PC-3 (cell line): ENCODE measurements around the gene SH3RF3. TPM values are rescaled to one million over a fixed set of nuclear protein-coding genes. Genes with fewer than 3 reads are reported as not detected.

ENCODE experiments used
- ATAC-seq: fragments of 200-7000 bp; cut with Tn5 transposase; 2 replicates; pipeline ENCODE4 v1.9.1; 2020; ENCODE audit warnings: mild to moderate bottlenecking, moderate library complexity
- BruUV-seq: library from RNA; stranded (reverse); fragments of 400-500 nt; replicated peaks from 2 replicates; lab custom pipeline; 2021; lab: Mats Ljungman, UMichigan
- CTCF ChIA-PET: fragments of 300-600 bp; sonication (Branson Sonifier 250); formaldehyde crosslinking; loops from one replicate; lab custom pipeline; 2022; ENCODE audit warnings: antibody characterized with exemption; lab: Charles Lee
- POLR2A ChIA-PET: fragments of 300-600 bp; sonication (Branson Sonifier 250); formaldehyde crosslinking; loops from one replicate; lab custom pipeline; 2022; ENCODE audit warnings: antibody characterized with exemption; ENCODE audit not compliant: unreplicated experiment; lab: Charles Lee
- DNase-seq: peaks from one replicate; pipeline ENCODE4 v3.0.0-alpha.2; 2015
- H2AFZ ChIP-seq: fragments of 300-600 bp; sonication (generic); 2 replicates; pipeline ENCODE4 v1.6.0; 2016; ENCODE audit warnings: antibody characterized with exemption, low read length
- H3F3A ChIP-seq: fragments of 300-600 bp; sonication (generic); one replicate; pipeline ENCODE4 v1.6.0; 2017; ENCODE audit warnings: antibody characterized with exemption, low read length, control low read depth, mild to moderate bottlenecking; ENCODE audit not compliant: unreplicated experiment
- H3K27ac ChIP-seq: fragments of 300-600 bp; sonication (generic); 2 replicates; pipeline ENCODE4 v1.5.1; 2016; ENCODE audit warnings: mild to moderate bottlenecking, low read length
- H3K27me3 ChIP-seq: fragments of 300-600 bp; sonication (generic); 2 replicates; pipeline ENCODE4 v1.6.1; 2016; ENCODE audit warnings: low read length, mixed read lengths
- H3K36me3 ChIP-seq: fragments of 300-600 bp; sonication (generic); 2 replicates; pipeline ENCODE4 v1.6.1; 2016; ENCODE audit warnings: low read depth, mixed run types, low read length, mixed read lengths
- H3K4me1 ChIP-seq: fragments of 300-600 bp; sonication (generic); 2 replicates; pipeline ENCODE4 v1.5.1; 2016; ENCODE audit warnings: low read length; ENCODE audit not compliant: insufficient read depth
- H3K4me2 ChIP-seq: fragments of 300-600 bp; sonication (generic); 2 replicates; pipeline ENCODE4 v1.6.0; 2016; ENCODE audit warnings: low read length
- H3K4me3 ChIP-seq: fragments of 300-600 bp; sonication (generic); 2 replicates; pipeline ENCODE4 v1.5.1; 2016; ENCODE audit warnings: mild to moderate bottlenecking, low read length, mixed read lengths
- H3K79me2 ChIP-seq: fragments of 300-600 bp; sonication (generic); 2 replicates; pipeline ENCODE4 v1.6.1; 2017; ENCODE audit warnings: low read length, mixed read lengths
- H3K9ac ChIP-seq: fragments of 300-600 bp; sonication (generic); 2 replicates; pipeline ENCODE4 v1.6.0; 2016; ENCODE audit warnings: mild to moderate bottlenecking, low read length
- H3K9me2 ChIP-seq: fragments of 300-600 bp; sonication (generic); replicated peaks from 2 replicates; pipeline ENCODE4 v1.6.1; 2016; ENCODE audit warnings: mixed run types, low read length, mixed read lengths
- H3K9me3 ChIP-seq: fragments of 300-600 bp; sonication (generic); 2 replicates; pipeline ENCODE4 v1.6.1; 2016; ENCODE audit warnings: low read length, mixed read lengths
- H4K20me1 ChIP-seq: fragments of 300-600 bp; sonication (generic); 2 replicates; pipeline ENCODE4 v1.6.1; 2016; ENCODE audit warnings: low read length, mixed read lengths
- EZH2 ChIP-seq: fragments of 300-600 bp; sonication (generic); IDR thresholded peaks from one replicate; pipeline ENCODE4 v1.6.1; 2017; ENCODE audit warnings: antibody characterized with exemption, mild to moderate bottlenecking, low read length; ENCODE audit not compliant: unreplicated experiment
- EZH2phosphoT487 ChIP-seq: fragments of 300-600 bp; sonication (generic); IDR thresholded peaks from 2 replicates; pipeline ENCODE4 v1.6.1; 2018; ENCODE audit warnings: mild to moderate bottlenecking, antibody characterized with exemption, low read length, borderline replicate concordance
- intact Hi-C: fragments of 100-400 bp; cut with micrococcal nuclease; formaldehyde crosslinking; loops from 2 replicates; pipeline ENCODE4 v1.9.0; 2023
- total RNA-seq: library from RNA; depleted of rRNA; stranded (reverse); fragments of >200 nt; gene quantifications from 2 replicates; pipeline ENCODE4 v1.2.3, GENCODE V29; 2014
- TF ChIP-seq, protein P1 (sequence below): fragments of 300-600 bp; sonication (generic); conservative IDR thresholded peaks from 2 replicates; pipeline ENCODE4 v1.5.1; 2017; ENCODE audit warnings: antibody characterized with exemption, low read depth, mild to moderate bottlenecking, low read length

SH3RF3 gene
- total RNA-seq, 1 experiment from 2014 or later, result 11.7 TPM

DNA sequence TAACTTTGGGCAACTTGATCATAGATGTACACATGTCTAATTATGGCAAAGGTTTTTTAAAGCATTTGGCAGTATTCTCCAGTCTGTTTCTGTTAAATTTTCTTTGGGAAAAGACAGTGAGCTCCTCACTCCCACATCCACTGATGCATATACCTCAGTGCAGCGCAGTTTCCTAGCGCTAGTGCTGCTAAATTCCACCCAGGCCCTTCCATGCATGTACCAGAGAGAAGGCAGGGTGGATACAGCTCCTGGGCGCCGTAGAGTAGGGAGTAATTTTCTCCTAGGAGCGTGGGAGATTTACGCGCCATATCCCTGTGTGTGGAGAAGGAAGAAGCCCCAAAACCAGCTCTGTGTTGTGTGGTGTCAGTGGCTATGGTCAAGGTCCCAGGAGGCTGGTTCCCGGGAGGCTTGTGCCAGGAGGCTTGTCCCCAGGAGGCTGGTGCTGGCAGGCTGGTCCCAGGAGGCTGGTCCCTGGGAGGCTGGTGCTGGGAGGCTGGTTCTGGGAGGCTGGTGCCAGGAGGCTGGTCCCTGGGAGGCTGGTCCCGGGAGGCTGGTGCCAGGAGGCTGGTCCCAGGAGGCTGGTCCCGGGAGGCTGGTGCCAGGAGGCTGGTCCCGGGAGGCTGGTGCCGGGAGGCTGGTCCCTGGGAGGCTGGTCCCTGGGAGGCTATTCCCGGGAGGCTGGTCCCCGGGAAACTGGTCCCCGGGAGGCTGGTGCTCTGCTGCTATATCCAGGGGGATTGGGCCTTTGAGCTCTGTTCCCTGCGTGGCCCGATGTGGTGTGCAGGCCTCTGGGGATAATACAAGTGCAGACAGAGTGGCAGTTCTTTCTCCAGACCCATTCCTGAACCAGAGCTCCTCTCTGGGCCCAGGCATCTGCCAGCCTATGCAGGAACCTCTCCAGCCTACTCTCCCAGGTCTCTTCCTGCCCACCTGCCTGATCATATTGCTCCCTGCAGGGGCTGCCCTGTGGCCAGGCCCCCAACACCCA lies 323.6 kb downstream of the SH3RF3 start:
- Histone ChIP-seq H3K9ac (no peak overlapping the region), H3K4me3 (no peak overlapping the region), H3F3A (no peaks in the 10 kb centered on the region), H2AFZ (no peak overlapping the region), H3K4me2 (no peak overlapping the region), H3K27me3 (no peaks in the 10 kb centered on the region), H3K4me1 (no peaks in the 10 kb centered on the region), H3K9me3 (no peaks in the 10 kb centered on the region), H3K79me2 (no peaks in the 10 kb centered on the region), H3K36me3 (0 out of 2 replicates have a peak, but pooled peaks cover 3% of the 10 kb centered on the region), H4K20me1 (no peaks in the 10 kb centered on the region), H3K27ac (no peak overlapping the region), H3K9me2 (no peaks in the 10 kb centered on the region)
- BruUV-seq, result no TSS peak
- ChIA-PET CTCF (no interaction called here), POLR2A (no interaction called here)
- intact Hi-C loops, result no loop called here
- ATAC-seq (no peak), DNase-seq (no peak)
- TF ChIP-seq, protein P1, sequence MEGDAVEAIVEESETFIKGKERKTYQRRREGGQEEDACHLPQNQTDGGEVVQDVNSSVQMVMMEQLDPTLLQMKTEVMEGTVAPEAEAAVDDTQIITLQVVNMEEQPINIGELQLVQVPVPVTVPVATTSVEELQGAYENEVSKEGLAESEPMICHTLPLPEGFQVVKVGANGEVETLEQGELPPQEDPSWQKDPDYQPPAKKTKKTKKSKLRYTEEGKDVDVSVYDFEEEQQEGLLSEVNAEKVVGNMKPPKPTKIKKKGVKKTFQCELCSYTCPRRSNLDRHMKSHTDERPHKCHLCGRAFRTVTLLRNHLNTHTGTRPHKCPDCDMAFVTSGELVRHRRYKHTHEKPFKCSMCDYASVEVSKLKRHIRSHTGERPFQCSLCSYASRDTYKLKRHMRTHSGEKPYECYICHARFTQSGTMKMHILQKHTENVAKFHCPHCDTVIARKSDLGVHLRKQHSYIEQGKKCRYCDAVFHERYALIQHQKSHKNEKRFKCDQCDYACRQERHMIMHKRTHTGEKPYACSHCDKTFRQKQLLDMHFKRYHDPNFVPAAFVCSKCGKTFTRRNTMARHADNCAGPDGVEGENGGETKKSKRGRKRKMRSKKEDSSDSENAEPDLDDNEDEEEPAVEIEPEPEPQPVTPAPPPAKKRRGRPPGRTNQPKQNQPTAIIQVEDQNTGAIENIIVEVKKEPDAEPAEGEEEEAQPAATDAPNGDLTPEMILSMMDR, result no peak
- no peak for TF ChIP-seq EZH2

DNA sequence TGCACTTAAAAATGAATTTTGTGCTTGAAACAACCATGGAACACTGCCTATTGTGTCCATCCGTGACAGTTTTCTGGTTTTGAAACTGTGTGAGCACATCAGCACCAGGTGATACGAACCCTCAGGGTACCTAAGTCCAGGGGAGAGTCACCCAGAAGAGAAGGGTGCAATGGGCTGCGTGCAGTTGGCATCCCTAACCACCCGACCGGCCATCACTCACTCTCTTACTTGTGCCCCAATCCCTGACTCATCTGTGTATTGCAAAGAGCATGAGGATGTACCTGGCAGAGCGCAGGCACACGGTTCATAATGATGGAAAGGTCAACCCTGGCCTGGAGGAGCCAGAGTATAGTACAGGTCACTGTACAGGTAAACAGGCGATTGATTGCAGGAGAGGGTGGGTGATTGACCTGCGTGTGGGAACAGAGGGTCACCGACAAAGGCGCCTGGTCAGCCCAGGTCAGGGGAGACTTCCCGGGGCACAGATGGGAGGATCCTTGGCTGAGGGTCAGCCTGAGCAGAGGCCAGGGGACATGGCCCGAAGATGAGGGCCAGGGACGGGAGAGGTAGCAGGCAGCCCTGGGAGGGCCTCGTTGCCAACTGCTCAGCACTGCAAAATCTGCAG lies 324.5 kb downstream of the SH3RF3 start:
- no peak for TF ChIP-seq EZH2
- TF ChIP-seq, protein P1, result no peak
- TF ChIP-seq EZH2phosphoT487, result no peak
- Histone ChIP-seq H3K4me2 (no peak overlapping the region), H3K4me3 (no peak overlapping the region), H3K9me3 (no peaks in the 10 kb centered on the region), H3K9ac (no peak overlapping the region), H2AFZ (no peak overlapping the region), H3K9me2 (no peaks in the 10 kb centered on the region), H3K4me1 (no peaks in the 10 kb centered on the region), H3K79me2 (no peaks in the 10 kb centered on the region), H3K27me3 (no peaks in the 10 kb centered on the region), H3K36me3 (0 out of 2 replicates have a peak, but pooled peaks cover 3% of the 10 kb centered on the region), H3F3A (no peaks in the 10 kb centered on the region), H3K27ac (no peak overlapping the region), H4K20me1 (no peaks in the 10 kb centered on the region)
- no TSS peak for BruUV-seq
- ChIA-PET POLR2A (no interaction called here), CTCF (no interaction called here)
- ATAC-seq, result no peak
- intact Hi-C loops, result no loop called here
- DNase-seq, result no peak
